Left colon (tissue), 2 donors: Measurements from ENCODE around the gene SYTL2. TPM values are rescaled to one million over a fixed set of nuclear protein-coding genes. Genes with fewer than 3 reads are reported as not detected.

Experiments
- ATAC-seq: fragments of 200-7000 bp; cut with Tn5 transposase; one replicate; pipeline ENCODE4 v1.9.1; 2020; ENCODE audit warnings: mild to moderate bottlenecking, moderate library complexity
- DNase-seq, 2 donors: peaks; one replicate each; pipeline ENCODE4 v3.0.0-alpha.2; 2020
- intact Hi-C, 2 donors: fragments of 100-400 bp; cut with DNase I in 1 of 2; cut with micrococcal nuclease in 1 of 2; formaldehyde crosslinking; loops; one replicate each; pipeline versions ENCODE4 v1.11.2 to v1.14.0; 2022; cut with DNase I, micrococcal nuclease
- total RNA-seq, 2 donors: library from RNA; stranded (reverse); fragmentation: NEBNext Ultra II Directional; extraction: Animal tissue kit (Norgen Biotek cat#: 25700); gene quantifications; one replicate each; pipeline ENCODE4 v1.2.1, GENCODE V29; 2021
- donor health status: DM: no; HTN: no; CAD: no.
- donor health status: DM: yes; HTN: yes; CAD: no.

SYTL2 gene
- total RNA-seq, 2 donors from 2014 or later, result 300 to 306 TPM

GRCh38 chr11:85774256-85775101, 36.5 kb downstream of the SYTL2 start:
- intact Hi-C loops, result no loop called here
- ATAC-seq, result peak; percentile 84

GRCh38 chr11:85772695-85773094, 38.2 kb downstream of the SYTL2 start:
- intact Hi-C loops, result no loop called here
- no peak for ATAC-seq
- no peak for DNase-seq

More at GRCh38 chr11:85774256-85775101, 36.5 kb downstream of the SYTL2 start:
- DNase-seq, result no peak

GRCh38 chr11:85771568-85771967, 39.4 kb downstream of the SYTL2 start:
- DNase-seq (no peak), ATAC-seq (no peak)
- intact Hi-C loops, result no loop called here

- intact Hi-C loops, result no loop called here
- ATAC-seq (no peak), DNase-seq (no peak)
These were observed 41.2 kb downstream of the SYTL2 start for GRCh38 chr11:85769771-85770170.

- intact Hi-C loops, result no loop called here
- ATAC-seq (no peak), DNase-seq (no peak)
These were observed 42.3 kb downstream of the SYTL2 start for GRCh38 chr11:85768473-85769146.

- intact Hi-C loops, result no loop called here
- DNase-seq (no peak), ATAC-seq (no peak)
These were observed 43.5 kb downstream of the SYTL2 start for GRCh38 chr11:85767246-85767945.

GRCh38 chr11:85766721-85767161, 44.2 kb downstream of the SYTL2 start:
- intact Hi-C loops, result no loop called here
- no peak for DNase-seq
- ATAC-seq, result peak; percentile 47

- intact Hi-C loops, result no loop called here
- ATAC-seq (no peak), DNase-seq (no peak)
These were observed 46.1 kb downstream of the SYTL2 start for GRCh38 chr11:85764796-85765195.

- DNase-seq, result no peak
- intact Hi-C loops, result no loop called here
- no peak for ATAC-seq
These were observed 48.7 kb downstream of the SYTL2 start for GRCh38 chr11:85762226-85762625.

- no peak for DNase-seq
- intact Hi-C loops, result no loop called here
- no peak for ATAC-seq
These were observed 51.0 kb downstream of the SYTL2 start for GRCh38 chr11:85759915-85760314.

GRCh38 chr11:85758480-85759039, 52.4 kb downstream of the SYTL2 start:
- intact Hi-C loops, result no loop called here
- ATAC-seq, result no peak

GRCh38 chr11:85758026-85758425, 52.9 kb downstream of the SYTL2 start:
- intact Hi-C loops, result no loop called here
- DNase-seq (no peak), ATAC-seq (no peak)

More at GRCh38 chr11:85758480-85759039, 52.4 kb downstream of the SYTL2 start:
- no peak for DNase-seq

GRCh38 chr11:85756401-85757200, 54.3 kb downstream of the SYTL2 start:
- intact Hi-C loops, result no loop called here
- peak; percentile 71 to 83 for DNase-seq
- peak; percentile 91 for ATAC-seq

GRCh38 chr11:85755701-85756100, 55.2 kb downstream of the SYTL2 start:
- intact Hi-C loops, result no loop called here
- DNase-seq (no peak), ATAC-seq (no peak)

GRCh38 chr11:85755285-85755684, 55.7 kb downstream of the SYTL2 start:
- intact Hi-C loops, result no loop called here
- DNase-seq, result no peak

GRCh38 chr11:85752890-85753581, 57.9 kb downstream of the SYTL2 start:
- peak in 1 of 2 donors; percentile 45 for DNase-seq
- intact Hi-C loops, result no loop called here
- ATAC-seq, result no peak

More at GRCh38 chr11:85755285-85755684, 55.7 kb downstream of the SYTL2 start:
- no peak for ATAC-seq

GRCh38 chr11:85752201-85752889, 58.6 kb downstream of the SYTL2 start:
- ATAC-seq (no peak), DNase-seq (no peak)
- intact Hi-C loops, result no loop called here
